Stimulated activated CD8-positive, alpha-beta memory T cell treated with anti-CD3 and anti-CD28 coated beads, Interleukin-12 subunit alpha, Interleukin-12 subunit beta, amount 100 ng/mL, for 4 hours (primary cell): Measurements from ENCODE around the gene IGSF1.
"Not testable (repeated sequence)": the region's sequence is repeated elsewhere in the genome, so short reads cannot be mapped to it uniquely, and the experiment has no call there.

Source experiments
- DNase-seq: peaks from one replicate; pipeline ENCODE4 v3.0.0-alpha.2; 2020; ENCODE audit warnings: low read depth

Gene IGSF1

GRCh38 chrX:131270080-131270479 is 19.0 kb downstream of the IGSF1 start:
- no peak for DNase-seq

- DNase-seq = no peak
Measured at GRCh38 chrX:131264665-131265064, 24.4 kb downstream of the IGSF1 start.

- no peak for DNase-seq
Measured at GRCh38 chrX:131264053-131264452, 25.1 kb downstream of the IGSF1 start.

GRCh38 chrX:131262738-131263679 is 26.1 kb downstream of the IGSF1 start:
- DNase-seq = no peak

- DNase-seq = no peak
Measured at GRCh38 chrX:131262200-131262599, 26.9 kb downstream of the IGSF1 start.

DNA sequence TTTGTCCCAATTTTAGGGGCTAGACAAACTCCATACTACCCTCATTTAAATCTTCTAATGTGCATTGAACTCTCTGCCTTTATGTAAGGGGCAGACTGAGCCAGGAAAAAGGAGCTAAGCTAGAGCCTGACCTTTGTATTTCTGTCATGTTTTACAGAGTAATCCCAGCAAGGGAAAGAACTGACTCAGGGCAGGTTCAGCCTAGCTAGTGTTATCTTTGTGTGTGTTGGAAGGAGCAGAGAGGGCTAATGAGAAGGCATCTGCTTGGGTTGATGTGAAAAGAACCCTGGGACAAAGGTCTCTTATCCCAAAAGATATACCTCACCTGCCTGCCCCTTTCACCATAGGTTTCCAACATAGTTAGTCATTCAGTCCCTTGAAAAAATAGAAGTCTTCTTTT is 31.7 kb downstream of the IGSF1 start:
- DNase-seq = no peak

DNA sequence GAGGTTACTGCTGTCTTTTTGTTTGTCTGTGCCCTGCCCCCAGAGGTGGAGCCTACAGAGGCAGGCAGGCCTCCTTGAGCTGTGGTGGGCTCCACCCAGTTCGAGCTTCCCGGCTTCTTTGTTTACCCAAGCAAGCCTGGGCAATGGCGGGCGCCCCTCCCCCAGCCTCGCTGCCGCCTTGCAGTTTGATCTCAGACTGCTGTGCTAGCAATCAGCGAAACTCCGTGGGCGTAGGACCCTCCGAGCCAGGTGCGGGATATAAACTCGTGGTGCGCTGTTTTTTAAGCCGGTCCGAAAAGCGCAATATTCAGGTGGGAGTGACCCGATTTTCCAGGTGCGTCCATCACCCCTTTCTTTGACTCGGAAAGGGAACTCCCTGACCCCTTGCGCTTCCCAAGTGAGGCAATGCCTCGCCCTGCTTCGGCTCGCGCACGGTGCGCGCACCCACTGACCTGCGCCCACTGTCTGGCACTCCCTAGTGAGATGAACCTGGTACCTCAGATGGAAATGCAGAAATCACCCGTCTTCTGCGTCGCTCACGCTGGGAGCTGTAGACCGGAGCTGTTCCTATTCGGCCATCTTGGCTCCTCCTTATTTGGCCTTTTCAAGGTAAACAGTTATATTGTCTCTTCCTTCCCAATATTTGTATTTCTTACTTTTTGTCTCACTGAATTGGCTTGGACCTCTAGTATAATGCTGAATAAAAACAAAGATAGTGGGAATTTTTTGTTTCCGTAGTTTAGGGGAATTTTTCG is 37.9 kb downstream of the IGSF1 start:
- DNase-seq = not testable (repeated sequence)

DNA sequence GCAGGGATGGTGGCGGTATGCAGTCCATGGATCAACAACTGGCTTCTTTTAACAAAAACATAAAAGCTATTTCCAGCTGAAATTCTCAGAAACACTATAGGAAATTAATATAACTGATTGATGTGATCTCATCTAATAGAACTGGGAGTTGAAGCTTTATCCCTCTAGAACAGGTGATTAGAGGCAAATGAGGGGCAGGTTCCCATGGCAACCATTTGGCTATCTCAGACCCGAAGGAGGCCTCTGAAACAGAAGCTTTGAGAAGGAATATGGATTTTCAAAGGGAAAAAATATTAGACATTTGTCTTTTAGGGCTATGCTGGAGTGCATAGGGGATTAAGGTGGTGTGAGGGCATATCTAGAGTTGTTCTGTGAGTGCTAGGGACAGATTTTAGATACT is 50.0 kb downstream of the IGSF1 start:
- DNase-seq = no peak

DNA sequence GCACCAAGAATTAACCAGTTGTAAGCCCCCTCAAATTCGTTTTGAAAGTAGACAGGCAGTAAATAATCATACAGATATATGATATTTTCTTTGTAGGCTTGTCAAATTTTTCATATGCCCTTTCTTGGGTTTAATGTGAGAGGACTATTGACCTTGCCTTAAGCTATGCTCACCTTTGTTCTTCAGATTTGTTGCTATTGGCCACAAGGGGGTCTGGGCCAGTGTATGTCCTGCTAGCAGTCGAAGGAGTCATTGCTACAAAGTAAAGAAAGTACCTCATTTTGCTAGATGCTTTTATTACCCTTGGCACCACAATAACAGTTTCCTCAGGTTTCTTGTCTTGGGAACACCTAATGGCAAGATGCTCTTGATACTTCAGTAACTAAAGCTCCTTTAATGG is 51.7 kb downstream of the IGSF1 start:
- DNase-seq = no peak

DNA sequence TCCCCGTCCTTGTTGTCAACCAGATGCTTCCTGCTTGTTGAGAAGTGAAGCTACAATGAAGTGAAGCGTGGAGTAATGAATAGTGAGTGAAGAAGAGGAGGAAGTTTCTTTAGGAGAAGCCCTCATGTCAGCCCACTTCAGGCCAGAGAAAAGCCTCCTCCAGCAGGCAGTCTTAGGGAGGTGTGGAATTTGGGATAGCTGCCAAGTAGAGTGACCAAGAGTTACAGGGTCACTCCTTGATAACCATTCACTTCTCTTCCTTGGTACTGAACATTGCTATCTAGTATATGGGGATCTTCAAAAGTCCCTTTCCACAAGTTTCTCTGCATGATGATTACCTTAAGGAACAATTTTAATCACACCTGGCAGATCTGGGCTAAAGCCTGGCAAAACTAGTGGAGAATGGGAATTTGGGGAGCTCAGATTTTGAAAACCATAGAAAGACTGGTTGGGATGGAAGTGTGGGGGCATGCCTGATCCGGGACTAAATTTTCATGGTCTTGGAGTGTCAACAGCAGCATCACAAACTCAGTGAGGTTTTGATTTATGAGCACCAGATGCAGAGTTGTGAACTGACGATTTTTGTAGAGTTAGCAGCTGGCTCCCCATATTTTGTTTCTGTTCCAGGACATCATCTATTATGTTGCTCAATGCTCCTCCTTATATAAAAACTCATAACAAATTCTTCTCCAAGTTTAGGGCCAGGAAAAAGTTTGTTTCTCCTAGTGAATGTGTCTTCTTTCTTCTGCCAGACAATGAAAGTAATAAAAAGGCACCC is 53.1 kb downstream of the IGSF1 start:
- no peak for DNase-seq

GRCh38 chrX:131227608-131228007 is 61.5 kb downstream of the IGSF1 start:
- no peak for DNase-seq

DNA sequence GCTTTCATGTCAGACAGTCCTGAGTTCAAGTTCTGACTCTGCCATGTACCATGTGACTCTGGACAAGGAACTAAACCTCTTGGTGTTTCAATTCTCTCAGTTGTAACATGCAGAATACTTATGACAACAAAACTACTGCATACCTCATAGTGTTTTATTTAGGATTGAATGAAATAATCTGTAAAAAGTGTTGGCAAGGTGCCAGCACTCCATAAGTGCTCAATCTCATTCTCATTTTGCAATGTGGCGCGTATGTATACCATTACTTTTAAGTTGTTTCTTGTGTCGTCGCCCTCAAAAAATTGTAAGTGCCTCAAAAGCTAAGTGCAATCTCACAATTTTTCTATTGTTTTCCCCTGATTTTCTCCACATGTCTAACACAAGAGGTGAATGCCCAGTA is 62.5 kb downstream of the IGSF1 start:
- DNase-seq = no peak

DNA sequence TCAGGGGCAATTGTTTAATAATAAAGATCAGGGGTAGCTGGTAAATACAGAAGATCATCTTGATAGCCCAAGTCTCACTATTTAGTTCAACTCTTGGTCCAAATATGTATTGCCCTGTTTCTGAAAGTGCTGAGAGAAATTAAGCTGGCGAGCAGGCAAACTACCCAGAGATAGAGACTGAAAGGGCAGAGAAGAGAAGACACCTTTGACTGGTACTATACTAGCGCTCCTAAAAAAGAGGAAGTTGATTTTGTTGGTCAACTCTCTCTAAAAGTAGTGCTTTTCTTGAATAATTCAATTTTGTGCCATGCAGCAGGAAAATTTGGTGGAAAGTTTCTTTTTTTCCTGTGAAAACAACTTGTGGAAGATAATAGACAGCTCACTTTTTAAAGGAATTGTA is 64.0 kb downstream of the IGSF1 start:
- DNase-seq = no peak
